Upper lobe of left lung (tissue), 4 donors: ENCODE results near the gene GATA5.

Experiments
- EP300 ChIP-seq, 4 donors: sonication (generic); formaldehyde crosslinking; IDR thresholded peaks; one replicate each; pipeline ENCODE4 v1.5.1; 2017; ENCODE audit warnings: antibody characterized with exemption in 4 of 4, control low read depth in 2 of 4
- POLR2A ChIP-seq, 4 donors: fragments of 450-650 bp; IDR thresholded peaks; one replicate each; pipeline ENCODE4 v1.5.1; 2016 to 2017; ENCODE audit warnings: antibody characterized with exemption in 4 of 4, mild to moderate bottlenecking in 2 of 4
- TF ChIP-seq, protein P1 (sequence below), 6 experiments: fragments of 450-650 bp in 4 of 6; fragments of 200-600 bp in 2 of 6; sonication (generic) in 2 of 6; IDR thresholded peaks; one replicate each; pipeline ENCODE4 v1.5.1; 2016 to 2019; ENCODE audit warnings: antibody characterized with exemption in 6 of 6

DNA sequence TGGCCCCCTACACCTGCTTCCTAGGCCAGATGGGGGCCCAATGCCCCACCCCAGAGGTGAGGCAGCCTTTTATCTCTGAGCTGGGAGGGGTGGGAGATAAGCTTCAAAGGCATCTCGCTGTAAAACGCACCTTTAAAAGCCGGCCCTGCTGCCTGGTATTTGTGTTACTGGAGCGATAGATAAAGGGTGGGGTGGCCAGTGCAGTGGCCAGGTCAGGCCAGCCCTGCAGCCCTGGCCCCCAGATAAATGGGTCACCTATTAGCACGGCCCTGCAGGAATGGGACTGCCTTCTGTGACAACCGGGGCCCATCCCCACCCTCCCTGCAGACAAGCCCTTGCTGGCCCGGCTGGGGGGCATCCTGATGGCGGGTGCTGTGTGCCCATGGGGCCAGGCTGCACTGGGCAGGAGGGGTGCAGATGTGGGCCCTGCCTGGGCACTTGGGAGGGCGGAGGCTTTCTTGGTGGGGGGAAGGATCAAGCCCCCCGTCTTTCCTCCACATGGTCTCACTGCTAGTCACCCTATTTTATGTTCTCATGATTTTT is 45.4 kb downstream of the GATA5 start:
- TF ChIP-seq, protein P1, sequence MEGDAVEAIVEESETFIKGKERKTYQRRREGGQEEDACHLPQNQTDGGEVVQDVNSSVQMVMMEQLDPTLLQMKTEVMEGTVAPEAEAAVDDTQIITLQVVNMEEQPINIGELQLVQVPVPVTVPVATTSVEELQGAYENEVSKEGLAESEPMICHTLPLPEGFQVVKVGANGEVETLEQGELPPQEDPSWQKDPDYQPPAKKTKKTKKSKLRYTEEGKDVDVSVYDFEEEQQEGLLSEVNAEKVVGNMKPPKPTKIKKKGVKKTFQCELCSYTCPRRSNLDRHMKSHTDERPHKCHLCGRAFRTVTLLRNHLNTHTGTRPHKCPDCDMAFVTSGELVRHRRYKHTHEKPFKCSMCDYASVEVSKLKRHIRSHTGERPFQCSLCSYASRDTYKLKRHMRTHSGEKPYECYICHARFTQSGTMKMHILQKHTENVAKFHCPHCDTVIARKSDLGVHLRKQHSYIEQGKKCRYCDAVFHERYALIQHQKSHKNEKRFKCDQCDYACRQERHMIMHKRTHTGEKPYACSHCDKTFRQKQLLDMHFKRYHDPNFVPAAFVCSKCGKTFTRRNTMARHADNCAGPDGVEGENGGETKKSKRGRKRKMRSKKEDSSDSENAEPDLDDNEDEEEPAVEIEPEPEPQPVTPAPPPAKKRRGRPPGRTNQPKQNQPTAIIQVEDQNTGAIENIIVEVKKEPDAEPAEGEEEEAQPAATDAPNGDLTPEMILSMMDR (IDR thresholded peaks at IDR 0.05), result no peak
- TF ChIP-seq POLR2A (IDR thresholded peaks at IDR 0.05) (no peak), EP300 (IDR thresholded peaks at IDR 0.05) (no peak)
